ENCODE measurements around the gene CLIP3. TPM values are rescaled to one million over a fixed set of nuclear protein-coding genes. Genes with fewer than 3 reads are reported as not detected.

The CLIP3 gene
- 1 to 10 TPM; 2.2 to 3.0 (median 2.7) TPM for total RNA-seq

- Histone ChIP-seq H3K27me3 (no peaks in the 10 kb centered on the region), H3K36me3 (peaks cover 12% of the 10 kb centered on the region), H3K27ac (no peak within 1 kb of the TSS), H3K4me3 (peak within 1 kb of the TSS; percentile 48), H3K4me1 (peaks cover 12% of the 10 kb centered on the region), H3K9me3 (no peaks in the 10 kb centered on the region)
- DNase-seq (ENCODE audit: low spot score in 2 of 2) = peak in 1 of 2 donors; percentile 78
- 7% methylated on average over 39 of the region's 51 CpGs for WGBS
- no peak for TF ChIP-seq EP300 (IDR thresholded peaks at IDR 0.05)
- no peak for TF ChIP-seq CTCF (IDR thresholded peaks at IDR 0.05)
- TF ChIP-seq POLR2A (IDR thresholded peaks at IDR 0.05) = no peak
- TF ChIP-seq POLR2AphosphoS5 (IDR thresholded peaks at IDR 0.05) = no peak
Observed at GRCh38 chr19:36032251-36033104, at the start of gene CLIP3. TSS of gene CLIP3 (minus strand) at chr19:36032873. CDS start at chr19:36032357, 516 bp downstream.

GRCh38 chr19:36081894-36082293 lies 49.2 kb upstream of the CLIP3 start:
- TF ChIP-seq CTCF (IDR thresholded peaks at IDR 0.05) (no peak), POLR2AphosphoS5 (IDR thresholded peaks at IDR 0.05) (no peak), POLR2A (IDR thresholded peaks at IDR 0.05) (no peak), EP300 (IDR thresholded peaks at IDR 0.05) (no peak)
- H3K9me3 ChIP-seq = no peaks in the 10 kb centered on the region
- no peaks in the 10 kb centered on the region for H3K27me3 ChIP-seq
- no peak for DNase-seq (ENCODE audit: low spot score in 2 of 2)
- no peak overlapping the region for H3K27ac ChIP-seq
- 88% methylated on average over 7 of the region's 7 CpGs for WGBS
- peaks cover 5% of the 10 kb centered on the region for H3K4me1 ChIP-seq
- H3K4me3 ChIP-seq = no peak overlapping the region
- no peaks in the 10 kb centered on the region for H3K36me3 ChIP-seq

- Histone ChIP-seq H3K9me3 (no peaks in the 10 kb centered on the region), H3K27ac (no peak overlapping the region), H3K27me3 (no peaks in the 10 kb centered on the region), H3K4me1 (peaks cover 5% of the 10 kb centered on the region), H3K36me3 (no peaks in the 10 kb centered on the region), H3K4me3 (no peak overlapping the region)
- TF ChIP-seq EP300 (IDR thresholded peaks at IDR 0.05) (no peak), POLR2AphosphoS5 (IDR thresholded peaks at IDR 0.05) (no peak), CTCF (IDR thresholded peaks at IDR 0.05) (no peak), POLR2A (IDR thresholded peaks at IDR 0.05) (no peak)
- WGBS = 80% methylated on average over 3 of the region's 3 CpGs
- no peak for DNase-seq (ENCODE audit: low spot score in 2 of 2)
Observed at GRCh38 chr19:36081385-36081784, 48.7 kb upstream of the CLIP3 start.

- Histone ChIP-seq H3K27ac (no peak overlapping the region), H3K36me3 (no peaks in the 10 kb centered on the region), H3K4me3 (no peak overlapping the region), H3K4me1 (peaks cover 5% of the 10 kb centered on the region), H3K27me3 (no peaks in the 10 kb centered on the region), H3K9me3 (no peaks in the 10 kb centered on the region)
- no peak for DNase-seq (ENCODE audit: low spot score in 2 of 2)
- TF ChIP-seq EP300 (IDR thresholded peaks at IDR 0.05) (no peak), CTCF (IDR thresholded peaks at IDR 0.05) (no peak), POLR2AphosphoS5 (IDR thresholded peaks at IDR 0.05) (no peak), POLR2A (IDR thresholded peaks at IDR 0.05) (no peak)
- WGBS = 95% methylated on average over 3 of the region's 3 CpGs
Observed at GRCh38 chr19:36079389-36079945, 46.8 kb upstream of the CLIP3 start.

- TF ChIP-seq EP300 (IDR thresholded peaks at IDR 0.05) (no peak), POLR2A (IDR thresholded peaks at IDR 0.05) (no peak), CTCF (IDR thresholded peaks at IDR 0.05) (no peak)
- 89% methylated on average over 7 of the region's 10 CpGs for WGBS
- Histone ChIP-seq H3K4me3 (no peak overlapping the region), H3K4me1 (peaks cover 8% of the 10 kb centered on the region), H3K9me3 (no peaks in the 10 kb centered on the region), H3K27ac (no peak overlapping the region), H3K36me3 (no peaks in the 10 kb centered on the region), H3K27me3 (no peaks in the 10 kb centered on the region)
- DNase-seq (ENCODE audit: low spot score in 2 of 2) = no peak
Observed at GRCh38 chr19:36073121-36073876, 40.6 kb upstream of the CLIP3 start.

Data from suprapubic skin (tissue), 4 donors.